D721Med (cell line): ENCODE data around the gene ERCC5.

Experiments
- DNase-seq: peaks from one replicate; pipeline ENCODE4 v3.0.0; 2011; ENCODE audit warnings: low spot score; ENCODE audit not compliant: insufficient read length
- FAIRE-seq: peaks from 2 replicates; lab custom pipeline; 2011; peaks lifted over from hg19 to GRCh38; lab: Jason Lieb, UNC
- CTCF ChIP-seq: IDR thresholded peaks from 2 replicates; pipeline ENCODE4 v1.5.1; 2012; ENCODE audit warnings: mild to moderate bottlenecking, control low read depth; ENCODE audit not compliant: insufficient read depth; ENCODE audit errors: missing control alignments

Gene ERCC5

GRCh38 chr13:102812611-102813287 lies 33.1 kb upstream of the ERCC5 start:
- no peak for DNase-seq
- no peak for TF ChIP-seq CTCF
- no peak for FAIRE-seq

GRCh38 chr13:102814025-102814607 lies 31.7 kb upstream of the ERCC5 start:
- FAIRE-seq = no peak
- DNase-seq = no peak
- TF ChIP-seq CTCF = no peak

GRCh38 chr13:102814793-102815192 lies 31.0 kb upstream of the ERCC5 start:
- no peak for TF ChIP-seq CTCF
- FAIRE-seq = no peak
- DNase-seq = no peak

GRCh38 chr13:102815788-102816187 lies 30.0 kb upstream of the ERCC5 start:
- no peak for TF ChIP-seq CTCF
- DNase-seq (no peak), FAIRE-seq (no peak)

GRCh38 chr13:102816708-102817107 lies 29.1 kb upstream of the ERCC5 start:
- FAIRE-seq (peak; percentile 16), DNase-seq (no peak)

GRCh38 chr13:102817241-102817640 lies 28.6 kb upstream of the ERCC5 start:
- FAIRE-seq (no peak), DNase-seq (no peak)
- TF ChIP-seq CTCF = no peak

More at GRCh38 chr13:102816708-102817107, 29.1 kb upstream of the ERCC5 start:
- TF ChIP-seq CTCF = no peak

- TF ChIP-seq CTCF = no peak
- FAIRE-seq (no peak), DNase-seq (no peak)
Observed at GRCh38 chr13:102817907-102818306, 27.9 kb upstream of the ERCC5 start.
